OCI-LY3 (cell line): ENCODE results near the gene FOXI1.

Experiments used
- H2AFZ ChIP-seq: fragments of 200-600, 300-600 bp; shearing (Covaris generic); 2 replicates; pipeline ENCODE4 v1.6.0; 2014; ENCODE audit warnings: antibody characterized with exemption, low read depth, low read length
- H3K27ac ChIP-seq: fragments of 200-600, 300-600 bp; sonication (generic); 2 replicates; pipeline ENCODE4 v1.5.1; 2014; ENCODE audit warnings: mild to moderate bottlenecking, low read length, moderate library complexity, mixed read lengths
- H3K27me3 ChIP-seq: fragments of 200-600, 300-600 bp; sonication (generic); 2 replicates; pipeline ENCODE4 v1.6.1; 2014; ENCODE audit warnings: low read depth, low read length, mixed read lengths
- H3K36me3 ChIP-seq: fragments of 200-600, 300-600 bp; sonication (generic); replicated peaks from 2 replicates; pipeline ENCODE3; 2014; ENCODE audit warnings: low read depth, low read length, mixed read lengths
- H3K4me1 ChIP-seq: fragments of 300-600, 200-600 bp; sonication (generic); 2 replicates; pipeline ENCODE4 v1.6.1; 2014; ENCODE audit warnings: low read length, mixed read lengths
- H3K4me2 ChIP-seq: fragments of 200-600, 300-600 bp; sonication (generic); 2 replicates; pipeline ENCODE4 v1.6.1; 2014; ENCODE audit warnings: low read length, mixed read lengths
- H3K4me3 ChIP-seq: fragments of 300-600, 200-600 bp; sonication (generic); 2 replicates; pipeline ENCODE4 v1.5.1; 2014; ENCODE audit warnings: antibody characterized with exemption, mild to moderate bottlenecking, low read length, moderate library complexity
- H3K79me2 ChIP-seq: fragments of 300-600, 200-600 bp; shearing (Covaris generic); 2 replicates; pipeline ENCODE4 v1.6.1; 2014; ENCODE audit warnings: mild to moderate bottlenecking, low read length, mixed read lengths
- H3K9ac ChIP-seq: fragments of 300-600, 200-600 bp; shearing (Covaris generic); 2 replicates; pipeline ENCODE4 v1.6.0; 2014; ENCODE audit warnings: mild to moderate bottlenecking, low read length, moderate library complexity
- H3K9me3 ChIP-seq: fragments of 200-600, 300-600 bp; shearing (Covaris generic); 2 replicates; pipeline ENCODE4 v1.6.1; 2014; ENCODE audit warnings: low read length, mixed read lengths; ENCODE audit not compliant: insufficient read depth
- H4K20me1 ChIP-seq: fragments of 200-600, 300-600 bp; sonication (generic); 2 replicates; pipeline ENCODE4 v1.6.1; 2016; ENCODE audit warnings: low read length, mixed read lengths; ENCODE audit not compliant: insufficient read depth
- EZH2phosphoT487 ChIP-seq: fragments of 200-600 bp; shearing (Covaris generic); IDR thresholded peaks from 2 replicates; pipeline ENCODE4 v1.6.1; 2018; ENCODE audit warnings: antibody characterized with exemption, mixed run types, low read depth
- TF ChIP-seq, protein P1 (sequence below): fragments of 200-600, 300-600 bp; sonication (generic); IDR thresholded peaks from 2 replicates; pipeline ENCODE4 v1.5.1; 2014; ENCODE audit warnings: antibody characterized with exemption, low read length, low read depth

The FOXI1 gene

DNA sequence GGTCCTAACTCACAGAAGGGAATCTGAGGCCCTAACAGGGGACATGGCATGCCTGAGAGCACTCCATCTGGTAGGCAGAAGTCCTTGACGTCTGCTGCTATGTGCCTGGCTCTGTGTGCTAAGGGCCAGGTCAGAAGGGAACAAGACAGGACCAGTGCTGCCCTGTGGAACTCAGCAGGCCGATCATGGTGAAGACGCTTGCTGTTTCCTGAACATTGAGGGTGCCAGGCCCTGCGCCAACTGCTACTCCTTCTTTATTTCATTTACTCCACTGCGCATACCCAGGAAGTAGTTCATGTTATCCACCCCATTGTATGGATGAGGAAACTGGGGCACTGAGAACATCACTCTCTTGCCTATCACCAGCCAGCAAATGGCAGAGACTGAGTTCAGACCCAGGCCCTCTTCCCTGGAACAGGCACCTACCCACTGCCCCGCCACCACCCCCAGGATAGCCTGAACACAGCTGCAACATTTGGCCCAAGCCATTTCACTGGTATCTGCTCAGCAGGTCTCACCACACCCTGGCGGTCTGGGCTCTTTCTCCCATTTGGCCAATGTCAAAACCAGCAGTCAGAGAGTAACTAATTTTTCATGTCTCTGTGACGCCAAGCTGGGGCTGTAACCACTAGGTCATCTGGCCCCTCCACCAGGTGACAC lies 24.8 kb upstream of the FOXI1 start:
- TF ChIP-seq EZH2phosphoT487: no peak
- TF ChIP-seq, protein P1, sequence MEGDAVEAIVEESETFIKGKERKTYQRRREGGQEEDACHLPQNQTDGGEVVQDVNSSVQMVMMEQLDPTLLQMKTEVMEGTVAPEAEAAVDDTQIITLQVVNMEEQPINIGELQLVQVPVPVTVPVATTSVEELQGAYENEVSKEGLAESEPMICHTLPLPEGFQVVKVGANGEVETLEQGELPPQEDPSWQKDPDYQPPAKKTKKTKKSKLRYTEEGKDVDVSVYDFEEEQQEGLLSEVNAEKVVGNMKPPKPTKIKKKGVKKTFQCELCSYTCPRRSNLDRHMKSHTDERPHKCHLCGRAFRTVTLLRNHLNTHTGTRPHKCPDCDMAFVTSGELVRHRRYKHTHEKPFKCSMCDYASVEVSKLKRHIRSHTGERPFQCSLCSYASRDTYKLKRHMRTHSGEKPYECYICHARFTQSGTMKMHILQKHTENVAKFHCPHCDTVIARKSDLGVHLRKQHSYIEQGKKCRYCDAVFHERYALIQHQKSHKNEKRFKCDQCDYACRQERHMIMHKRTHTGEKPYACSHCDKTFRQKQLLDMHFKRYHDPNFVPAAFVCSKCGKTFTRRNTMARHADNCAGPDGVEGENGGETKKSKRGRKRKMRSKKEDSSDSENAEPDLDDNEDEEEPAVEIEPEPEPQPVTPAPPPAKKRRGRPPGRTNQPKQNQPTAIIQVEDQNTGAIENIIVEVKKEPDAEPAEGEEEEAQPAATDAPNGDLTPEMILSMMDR: no peak
- H3K79me2 ChIP-seq: no peaks in the 10 kb centered on the region

DNA sequence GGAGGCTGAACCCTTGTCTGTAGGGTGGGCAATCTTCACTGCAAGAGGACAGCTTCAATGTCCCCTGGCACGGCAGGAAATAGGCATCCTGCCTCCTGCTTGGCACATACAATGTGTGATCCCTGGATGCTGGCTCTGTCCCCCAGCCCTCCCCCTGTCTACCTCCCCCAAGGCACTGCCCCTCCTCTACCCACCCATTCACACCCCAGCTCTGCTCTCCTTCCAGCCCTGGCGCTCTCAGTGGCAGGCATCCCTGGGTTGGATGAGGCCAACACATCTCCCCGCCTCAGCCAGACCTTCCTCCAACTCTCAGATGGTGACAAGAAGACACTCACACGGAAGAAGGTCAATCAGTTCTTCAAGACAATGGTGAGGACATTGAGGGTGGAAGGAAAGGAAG lies 24.1 kb upstream of the FOXI1 start:
- H3K27ac ChIP-seq: no peak overlapping the region
- H3K4me2 ChIP-seq: no peak overlapping the region
- no peak overlapping the region for H2AFZ ChIP-seq
- no peaks in the 10 kb centered on the region for H3K4me1 ChIP-seq
- TF ChIP-seq EZH2phosphoT487: no peak
- TF ChIP-seq, protein P1: no peak
- H3K4me3 ChIP-seq: no peak overlapping the region
- H3K9me3 ChIP-seq: no peaks in the 10 kb centered on the region
- H3K79me2 ChIP-seq: no peaks in the 10 kb centered on the region
- no peak overlapping the region for H3K9ac ChIP-seq
- peaks cover 79% of the 10 kb centered on the region for H3K36me3 ChIP-seq
- H3K27me3 ChIP-seq: no peaks in the 10 kb centered on the region
- H4K20me1 ChIP-seq: no peaks in the 10 kb centered on the region

More for the DNA sequence above, 24.8 kb upstream of the FOXI1 start:
- no peaks in the 10 kb centered on the region for H4K20me1 ChIP-seq
- H3K4me3 ChIP-seq: no peak overlapping the region
- H3K4me2 ChIP-seq: no peak overlapping the region
- no peak overlapping the region for H3K9ac ChIP-seq
- no peak overlapping the region for H2AFZ ChIP-seq
- no peak overlapping the region for H3K27ac ChIP-seq
- peaks cover 82% of the 10 kb centered on the region for H3K36me3 ChIP-seq
- H3K4me1 ChIP-seq: no peaks in the 10 kb centered on the region
- H3K9me3 ChIP-seq: no peaks in the 10 kb centered on the region
- no peaks in the 10 kb centered on the region for H3K27me3 ChIP-seq

- H3K27ac ChIP-seq: no peak overlapping the region
- H3K4me1 ChIP-seq: no peaks in the 10 kb centered on the region
- H3K4me3 ChIP-seq: no peak overlapping the region
- no peaks in the 10 kb centered on the region for H3K79me2 ChIP-seq
- no peaks in the 10 kb centered on the region for H3K9me3 ChIP-seq
- H3K4me2 ChIP-seq: no peak overlapping the region
- peaks cover 76% of the 10 kb centered on the region for H3K36me3 ChIP-seq
- H3K9ac ChIP-seq: no peak overlapping the region
- H2AFZ ChIP-seq: no peak overlapping the region
- H3K27me3 ChIP-seq: no peaks in the 10 kb centered on the region
- TF ChIP-seq, protein P1: no peak
- no peak for TF ChIP-seq EZH2phosphoT487
- H4K20me1 ChIP-seq: no peaks in the 10 kb centered on the region
These were observed 23.0 kb upstream of the FOXI1 start for GRCh38 chr5:170082701-170083100.

- Histone ChIP-seq H3K9me3 (no peaks in the 10 kb centered on the region), H3K27ac (no peak overlapping the region), H3K4me3 (no peak overlapping the region), H4K20me1 (no peaks in the 10 kb centered on the region), H3K9ac (no peak overlapping the region), H3K4me1 (no peaks in the 10 kb centered on the region), H3K27me3 (no peaks in the 10 kb centered on the region), H2AFZ (no peak overlapping the region), H3K4me2 (no peak overlapping the region), H3K36me3 (peaks cover 43% of the 10 kb centered on the region), H3K79me2 (no peaks in the 10 kb centered on the region)
- TF ChIP-seq, protein P1: no peak
- TF ChIP-seq EZH2phosphoT487: no peak
These were observed 18.4 kb upstream of the FOXI1 start for GRCh38 chr5:170087168-170087817.
